Stimulated activated CD4-positive, alpha-beta T cell treated with anti-CD3 and anti-CD28 coated beads, Interleukin-4, amount 100 ng/mL, for 4 hours (primary cell): Measurements from ENCODE around the gene DCP1A.
"Not testable (repeated sequence)": the region's sequence is repeated elsewhere in the genome, so short reads cannot be mapped to it uniquely, and the experiment has no call there.

Source experiments
- DNase-seq, 2 experiments: peaks; one replicate each; pipeline ENCODE4 v3.0.0-alpha.2; 2020

The DCP1A gene

DNA sequence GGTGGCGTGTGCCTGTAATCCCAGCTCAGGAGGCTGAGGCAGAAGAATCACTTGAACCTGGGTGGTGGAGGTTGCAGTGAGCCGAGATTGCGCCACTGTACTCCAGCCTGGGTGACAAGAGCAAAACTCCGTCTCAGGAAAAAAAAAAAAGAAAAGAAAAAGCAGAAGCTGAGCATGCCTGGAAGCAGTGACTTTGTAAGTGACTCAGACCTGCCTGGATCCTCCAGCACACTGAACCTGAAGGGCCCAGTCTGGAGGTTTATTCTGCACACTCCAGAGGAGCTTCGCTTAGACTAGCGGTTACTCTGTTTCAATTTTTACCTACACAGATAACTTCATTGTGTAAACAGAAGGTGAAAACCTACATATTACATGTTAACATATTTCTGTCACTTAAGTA is 19.4 kb downstream of the DCP1A start:
- DNase-seq, result not testable (repeated sequence)

DNA sequence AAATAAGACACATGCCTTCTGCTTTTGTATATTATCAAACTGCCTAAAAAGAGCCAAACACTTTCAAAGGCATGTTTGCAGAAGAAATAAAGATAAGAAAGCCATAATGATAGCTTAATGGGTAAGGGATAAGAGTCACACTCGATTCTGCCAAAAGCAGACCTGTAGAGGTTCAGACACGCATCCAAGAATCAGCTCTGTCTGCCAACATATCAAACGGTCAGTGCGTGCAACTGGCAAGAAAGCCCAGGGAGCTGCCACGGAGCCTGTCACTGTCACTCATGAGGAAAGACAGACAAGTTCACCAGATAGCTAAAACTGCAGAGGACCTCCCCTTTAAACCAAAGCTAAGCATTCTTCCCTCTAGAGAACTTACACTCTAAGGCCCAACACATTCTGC is 23.2 kb downstream of the DCP1A start:
- no peak for DNase-seq

DNA sequence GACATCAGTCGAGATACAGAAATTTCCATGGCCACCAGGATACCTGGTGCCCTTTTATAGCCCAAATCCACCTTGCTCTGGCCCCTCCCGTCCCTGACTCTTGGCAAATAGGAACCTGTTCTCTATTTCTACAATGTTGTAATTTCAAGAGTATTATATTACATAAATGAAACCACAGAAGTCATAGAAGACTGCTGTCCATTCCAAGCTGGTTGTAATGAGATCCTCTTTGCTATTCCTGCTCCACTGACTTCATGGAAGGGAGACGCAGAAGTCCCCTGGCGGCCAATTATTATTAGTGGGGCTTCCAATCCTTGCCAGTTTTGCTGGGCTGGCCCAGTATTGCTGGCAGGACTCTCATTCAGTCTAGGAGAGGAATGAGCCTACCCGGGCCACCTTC is 26.6 kb downstream of the DCP1A start:
- no peak for DNase-seq

DNA sequence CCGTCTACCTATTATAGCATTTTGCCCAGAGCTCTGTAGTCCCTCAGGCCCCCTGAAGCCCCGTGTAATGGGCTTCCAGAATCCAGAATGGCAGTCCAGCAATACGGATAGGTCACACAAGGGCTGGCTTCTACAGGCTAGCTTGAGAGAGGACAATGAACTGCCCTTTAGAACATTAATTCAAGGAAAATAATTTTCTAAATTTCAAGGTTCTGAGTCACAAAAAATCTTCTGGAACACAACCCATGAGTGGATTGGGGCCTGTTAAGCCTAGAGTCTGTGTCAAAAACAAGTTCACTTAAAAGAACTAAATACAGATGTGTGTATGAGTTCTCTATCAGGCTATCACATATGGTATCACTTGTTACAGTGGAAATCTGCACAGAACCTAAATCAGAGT is 28.8 kb downstream of the DCP1A start:
- no peak for DNase-seq

DNA sequence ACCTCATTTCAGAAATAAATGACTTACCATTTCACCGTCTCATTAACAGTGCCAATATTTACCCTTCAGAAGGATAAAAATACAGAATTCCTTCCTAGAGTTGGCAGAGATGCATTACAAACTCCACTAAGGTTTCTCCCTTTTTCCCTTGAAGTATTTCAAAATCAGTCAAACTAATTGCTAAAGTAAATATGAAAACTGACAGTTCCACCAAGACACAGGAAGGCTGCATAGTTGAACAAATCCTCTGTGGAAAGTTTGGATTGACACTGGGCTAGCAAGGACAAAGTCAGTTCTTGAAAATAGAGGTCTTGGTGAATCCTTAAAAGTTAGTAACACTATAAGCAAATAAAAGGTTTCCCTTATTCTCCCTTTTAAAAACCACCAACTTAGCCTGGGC is 34.5 kb downstream of the DCP1A start:
- no peak for DNase-seq

DNA sequence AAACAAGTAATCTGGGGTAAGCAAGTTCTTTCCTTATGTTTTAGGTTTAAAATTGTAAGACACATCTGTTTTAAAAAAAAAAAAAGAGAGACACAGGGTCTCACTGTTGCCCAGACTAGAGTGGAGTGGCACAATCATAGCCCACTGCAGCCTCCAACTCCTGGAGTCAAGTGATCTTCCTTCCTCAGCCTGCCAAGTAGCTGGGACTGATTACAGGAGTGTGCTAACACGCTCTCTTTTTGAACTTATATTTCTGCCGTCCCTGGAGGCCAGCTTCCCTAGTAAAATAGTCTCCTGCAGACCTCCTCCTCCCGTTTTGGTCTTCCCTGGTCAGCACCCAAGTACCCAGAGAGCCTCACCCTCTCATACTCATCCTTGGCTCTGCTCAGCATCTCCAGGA is 35.5 kb downstream of the DCP1A start:
- DNase-seq, result no peak

DNA sequence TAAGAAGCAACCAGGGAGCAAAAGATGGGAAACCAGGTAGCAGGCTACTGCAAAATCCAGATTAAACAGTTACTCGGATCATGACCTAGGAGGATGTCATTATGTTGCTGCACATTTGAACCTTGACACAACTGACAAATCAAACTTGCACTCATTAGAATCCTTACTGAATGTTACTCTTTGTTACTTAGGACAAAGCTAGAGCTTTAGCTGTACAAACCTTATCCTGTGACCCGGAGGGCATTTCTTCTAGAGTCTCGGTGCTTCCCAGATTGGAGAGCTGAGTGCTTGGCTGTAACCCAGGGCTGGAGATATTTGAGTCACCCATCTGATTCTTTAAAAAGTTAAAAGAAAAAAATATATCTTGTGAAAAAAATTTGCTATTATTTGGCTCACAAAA is 43.4 kb downstream of the DCP1A start:
- DNase-seq, result no peak

DNA sequence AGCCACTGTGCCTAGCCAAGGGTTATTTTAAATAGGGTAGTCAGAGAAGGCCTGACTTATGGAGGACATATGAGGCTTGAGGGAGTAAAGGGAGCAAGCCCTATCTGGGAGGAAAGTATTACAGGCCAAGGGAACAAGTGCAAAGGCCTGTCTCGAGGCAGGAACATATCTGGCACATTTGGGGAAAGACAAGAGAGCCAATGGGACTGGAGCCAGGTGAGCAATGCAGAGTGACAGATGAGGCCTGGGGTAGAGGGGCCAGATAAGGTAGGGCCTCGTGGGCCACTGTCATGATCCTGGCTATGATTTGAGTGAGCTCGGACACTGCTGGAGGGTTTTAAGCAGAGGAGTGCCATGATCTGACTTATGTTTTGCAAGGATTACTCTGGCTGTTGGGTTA is 43.8 kb downstream of the DCP1A start:
- no peak for DNase-seq

DNA sequence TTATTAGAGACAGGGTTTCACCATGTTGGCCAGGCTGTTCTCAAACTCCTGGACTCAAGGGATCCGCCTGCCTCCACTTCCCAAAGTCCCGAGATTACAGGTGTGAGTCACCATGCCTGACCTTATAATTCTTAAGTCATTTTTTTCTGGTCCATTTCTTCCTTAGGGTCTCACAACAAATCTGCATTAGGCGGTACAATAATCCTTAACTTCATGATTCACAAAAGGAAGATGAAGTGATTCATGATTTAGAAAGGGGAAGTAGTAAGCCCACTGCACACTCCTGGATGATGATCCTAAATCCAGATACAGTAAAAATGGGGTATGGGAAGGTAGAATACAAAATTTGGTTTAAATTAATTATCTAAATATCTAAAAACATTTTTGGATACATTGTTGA is 46.5 kb downstream of the DCP1A start:
- DNase-seq, result no peak

DNA sequence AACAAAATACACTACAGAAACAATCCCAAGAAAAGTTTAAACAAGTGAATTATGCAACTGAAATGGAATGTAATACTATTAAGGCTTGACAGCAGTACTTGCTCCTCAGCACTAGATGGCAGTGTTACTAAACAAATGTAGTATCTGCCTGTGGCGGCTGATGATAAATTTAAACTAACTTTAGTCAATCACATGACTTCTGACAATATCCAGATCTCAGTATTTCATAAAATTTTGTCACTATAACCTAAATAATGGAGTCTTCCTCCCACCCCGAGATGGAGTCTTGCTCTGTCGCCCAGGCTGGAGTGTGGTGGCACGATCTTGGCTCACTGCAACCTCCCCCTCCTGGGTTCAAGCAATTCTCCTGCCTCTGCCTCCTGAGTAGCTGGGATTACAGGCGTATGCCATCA is 47.7 kb downstream of the DCP1A start:
- DNase-seq, result not testable (repeated sequence)

DNA sequence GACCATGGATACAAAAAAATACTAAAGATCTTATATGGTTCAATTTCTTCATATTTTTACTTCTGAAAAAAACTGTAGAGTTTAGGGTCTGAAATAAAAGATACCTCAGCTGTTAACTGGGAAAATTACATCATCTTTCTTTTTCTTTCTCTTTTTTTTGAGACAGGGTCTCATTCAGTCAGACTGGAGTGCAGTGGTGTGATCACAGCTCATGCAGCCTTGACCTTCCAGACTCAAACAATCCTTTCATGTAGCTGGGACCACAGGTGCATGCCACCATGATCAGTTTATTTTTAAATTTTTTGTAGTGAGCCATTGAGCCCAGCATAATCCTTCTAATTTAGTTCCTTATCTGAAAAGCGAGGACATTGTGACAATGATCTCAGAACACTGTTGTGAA is 51.9 kb downstream of the DCP1A start:
- DNase-seq, result no peak

DNA sequence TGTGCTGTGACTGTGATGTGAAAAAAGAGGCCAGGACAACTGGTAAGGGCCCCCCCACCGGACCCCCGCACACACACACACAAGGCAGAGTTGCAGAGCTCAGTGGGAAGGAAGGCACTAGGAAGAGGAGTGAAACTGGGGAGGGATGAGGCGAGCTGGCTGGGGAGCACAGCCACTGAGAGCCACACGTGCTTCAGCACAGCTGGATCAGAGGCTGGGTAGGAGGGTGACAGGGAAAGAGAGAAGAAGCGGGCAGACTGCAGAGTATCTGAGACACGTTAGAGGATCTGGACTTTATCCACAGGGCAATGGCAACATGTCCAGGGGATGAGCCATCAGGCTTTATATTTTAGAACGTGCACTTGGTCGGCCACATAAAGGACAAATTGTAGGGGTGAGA is 53.5 kb downstream of the DCP1A start:
- no peak for DNase-seq

DNA sequence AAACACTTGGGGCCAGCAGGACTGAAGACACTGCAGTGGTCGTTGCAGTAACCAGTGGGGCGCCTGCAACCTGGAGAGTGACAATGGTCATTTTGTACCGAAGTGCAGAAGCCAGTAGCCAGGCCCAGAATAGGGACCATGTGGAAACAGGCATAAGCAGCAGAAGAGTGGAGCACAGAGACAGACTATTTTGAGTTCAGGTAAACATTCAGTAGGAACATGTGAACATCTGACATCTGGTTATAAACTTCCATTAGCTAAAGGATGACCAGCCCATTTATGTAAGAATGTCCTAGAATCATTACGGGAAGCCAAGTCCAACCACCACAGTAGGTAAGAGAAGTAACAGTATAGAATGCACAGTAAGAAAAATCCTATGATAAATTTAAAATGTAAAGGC is 59.1 kb downstream of the DCP1A start:
- DNase-seq, result no peak

DNA sequence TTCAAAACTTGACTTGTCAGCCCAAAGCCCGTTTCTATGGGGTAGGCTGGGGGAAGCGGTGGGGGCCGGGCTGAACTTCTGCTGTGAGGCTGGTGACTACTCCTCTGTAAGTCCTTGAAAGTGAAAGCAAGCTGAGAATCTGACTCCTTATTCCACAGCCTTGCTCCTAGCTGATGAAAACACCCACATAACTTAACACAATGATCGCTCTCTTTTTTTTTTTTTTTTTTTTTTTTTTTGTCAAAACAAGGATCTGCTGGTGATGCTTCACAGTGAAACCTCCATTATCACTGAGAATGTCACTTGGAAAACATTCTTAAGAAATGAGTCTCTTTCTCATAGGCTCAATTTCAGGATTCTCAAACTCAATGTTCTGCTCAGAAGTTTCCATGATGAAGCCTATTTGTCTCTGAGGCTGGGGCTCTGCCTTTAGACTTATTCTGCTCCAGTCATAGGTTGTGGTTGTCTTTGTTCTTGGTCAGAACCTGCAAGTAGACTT is 60.2 kb downstream of the DCP1A start:
- no peak for DNase-seq

DNA sequence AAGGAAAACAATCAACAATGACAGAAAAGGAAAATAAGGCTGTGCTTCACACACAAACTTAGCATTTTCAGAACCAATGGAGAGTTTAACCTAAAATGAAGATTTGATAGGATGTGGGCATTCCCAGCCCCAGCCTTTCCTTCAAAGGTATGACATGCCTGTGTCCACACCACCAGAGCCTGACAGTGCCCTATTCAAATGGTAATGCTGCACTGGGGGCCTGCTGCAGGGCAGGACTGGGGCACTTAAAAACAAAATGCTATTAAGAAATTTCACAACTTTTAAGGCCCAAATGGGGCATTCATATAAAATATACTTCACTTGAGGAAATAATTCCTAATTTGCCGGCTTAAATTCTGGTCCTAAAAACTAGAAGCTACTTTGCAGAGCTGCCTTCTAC is 60.6 kb downstream of the DCP1A start:
- no peak for DNase-seq

DNA sequence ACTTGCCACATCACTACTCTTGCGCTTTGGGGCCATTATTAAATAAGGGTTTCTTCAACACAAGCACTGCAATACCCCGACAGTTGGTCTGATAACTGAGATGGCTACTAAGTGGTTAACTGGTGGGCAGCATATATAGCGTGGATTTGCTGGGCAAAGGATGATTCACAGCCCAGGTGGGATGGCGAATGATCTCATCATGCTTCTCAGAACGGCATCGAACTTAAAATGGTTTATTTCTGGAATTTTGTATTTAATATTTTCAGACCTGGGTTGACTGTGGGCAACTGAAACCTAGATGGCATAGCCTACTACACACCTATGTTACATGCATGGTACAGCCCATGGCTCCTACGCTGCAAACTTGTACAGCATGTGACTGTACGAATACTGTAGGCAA is 64.8 kb downstream of the DCP1A start:
- no peak for DNase-seq

DNA sequence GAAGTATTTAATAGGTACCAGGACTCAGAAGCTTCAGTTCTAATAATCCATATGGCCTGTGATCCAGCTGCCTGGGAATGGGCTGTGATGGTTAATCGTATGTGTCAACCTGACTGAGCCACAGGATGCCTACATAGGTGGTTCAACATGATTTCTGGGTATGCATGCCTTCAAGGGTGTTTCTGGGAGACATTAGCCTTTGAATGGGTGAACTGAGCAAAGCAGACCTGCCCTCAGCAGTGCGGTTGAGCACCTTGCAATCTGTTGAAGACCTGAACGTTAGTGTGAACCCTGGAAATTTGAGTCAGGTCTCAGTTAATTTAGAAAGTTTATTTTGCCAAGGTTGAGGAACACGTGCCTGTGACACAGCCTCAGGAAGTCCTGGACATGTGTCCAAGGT is 68.7 kb downstream of the DCP1A start:
- DNase-seq, result no peak

DNA sequence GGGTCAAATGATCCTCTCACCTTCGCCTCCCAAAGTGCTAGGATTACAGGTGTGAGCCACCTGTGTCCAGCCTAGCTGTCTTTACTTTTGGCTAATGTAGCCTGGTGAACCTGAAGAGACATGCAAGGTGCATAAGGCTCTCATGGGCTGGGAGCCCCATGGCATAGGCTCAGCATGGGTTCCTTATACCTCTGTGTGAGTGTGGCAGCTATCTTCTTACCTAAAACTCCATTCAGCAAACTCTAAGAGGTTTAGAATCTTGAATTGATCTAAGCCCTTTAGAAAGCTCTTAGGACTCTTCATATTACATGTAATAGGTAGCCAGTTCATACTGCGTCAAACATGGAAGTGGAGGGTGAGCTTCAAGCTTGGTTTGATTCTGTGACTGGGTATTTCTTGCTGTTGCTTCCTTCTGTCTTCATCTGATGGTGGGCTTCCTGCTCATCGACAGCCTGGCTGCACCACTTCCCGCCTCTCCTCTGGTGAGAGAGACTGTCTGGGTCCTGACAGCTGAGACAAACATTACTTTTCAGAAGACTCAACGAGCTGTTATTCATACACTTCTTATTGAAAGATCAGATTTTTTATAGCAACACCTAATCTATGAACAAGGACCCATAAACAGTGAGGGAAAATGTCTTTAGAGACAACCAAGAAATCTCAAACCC is 72.3 kb downstream of the DCP1A start:
- DNase-seq, result no peak

DNA sequence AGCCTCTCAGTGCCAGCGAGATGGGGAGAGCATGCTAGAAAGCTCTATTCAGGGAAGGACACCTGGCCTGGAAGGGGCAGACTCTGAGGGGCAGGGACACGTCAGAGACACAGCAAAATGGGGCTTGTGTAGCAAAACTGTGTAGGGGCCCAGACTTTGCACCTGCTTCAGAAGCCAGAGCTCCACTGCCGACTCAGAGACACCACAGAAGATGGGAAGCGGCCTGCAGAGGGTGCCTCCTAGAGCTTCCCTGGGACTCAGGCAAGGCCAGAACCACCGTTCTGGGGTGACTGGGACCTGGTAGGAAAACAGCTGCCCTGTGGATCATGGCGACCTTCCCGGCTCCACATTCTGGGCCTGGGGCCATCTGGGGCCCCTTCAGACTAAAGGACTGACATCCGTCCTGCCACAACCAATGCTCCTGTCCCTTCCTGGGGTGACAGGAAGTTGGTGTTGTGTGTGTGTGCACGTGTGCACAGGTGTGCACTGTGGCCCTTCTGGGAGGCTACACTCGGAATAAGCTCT is 74.1 kb downstream of the DCP1A start:
- no peak for DNase-seq

DNA sequence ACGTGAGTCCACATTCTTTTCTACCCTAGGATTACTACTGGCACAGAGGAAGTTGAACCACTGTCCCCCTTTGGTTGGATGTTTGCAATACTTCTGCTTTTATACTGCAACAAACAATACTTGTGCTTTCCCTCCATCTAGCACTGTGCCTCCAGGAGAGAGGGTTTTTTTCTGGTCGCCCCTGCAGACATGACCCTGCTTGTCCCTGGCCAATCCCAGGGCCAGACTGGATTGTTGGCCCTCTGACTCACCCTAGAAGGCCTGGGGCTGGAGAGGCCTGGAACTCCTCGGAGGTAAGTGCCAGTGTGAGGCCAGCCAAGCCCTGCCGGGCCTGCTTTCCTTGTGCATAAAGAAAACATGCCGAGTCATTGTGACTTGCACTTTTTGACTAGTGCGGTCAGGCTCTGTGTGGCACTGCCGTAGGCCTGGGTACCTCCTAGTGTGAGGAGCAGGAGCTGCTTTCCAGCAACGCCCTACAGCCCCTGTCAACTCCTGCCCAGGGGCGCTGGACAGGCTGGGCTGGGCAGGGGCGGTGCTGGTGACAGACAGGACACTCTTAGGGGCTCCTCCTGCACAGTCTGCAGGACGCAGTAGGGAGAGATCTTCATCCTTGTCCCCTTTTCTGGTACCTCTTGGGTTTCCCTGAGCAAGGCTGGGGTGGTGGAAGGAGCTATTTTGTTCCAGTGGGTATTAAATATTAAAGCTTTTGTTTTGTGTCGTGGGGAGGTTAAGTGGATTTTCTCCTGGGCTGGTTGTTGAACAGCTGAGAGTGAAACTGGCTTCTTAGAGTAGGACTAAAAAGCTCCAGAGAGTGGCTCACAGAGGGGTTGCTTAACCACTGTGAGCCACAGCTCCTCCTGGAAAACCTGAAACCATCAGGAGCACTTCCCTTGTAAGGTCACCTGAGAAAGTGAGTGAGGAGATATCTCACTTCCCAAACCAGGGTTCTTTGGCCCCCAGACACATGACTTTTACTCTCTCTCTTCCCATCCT is 77.2 kb downstream of the DCP1A start:
- DNase-seq, result no peak

DNA sequence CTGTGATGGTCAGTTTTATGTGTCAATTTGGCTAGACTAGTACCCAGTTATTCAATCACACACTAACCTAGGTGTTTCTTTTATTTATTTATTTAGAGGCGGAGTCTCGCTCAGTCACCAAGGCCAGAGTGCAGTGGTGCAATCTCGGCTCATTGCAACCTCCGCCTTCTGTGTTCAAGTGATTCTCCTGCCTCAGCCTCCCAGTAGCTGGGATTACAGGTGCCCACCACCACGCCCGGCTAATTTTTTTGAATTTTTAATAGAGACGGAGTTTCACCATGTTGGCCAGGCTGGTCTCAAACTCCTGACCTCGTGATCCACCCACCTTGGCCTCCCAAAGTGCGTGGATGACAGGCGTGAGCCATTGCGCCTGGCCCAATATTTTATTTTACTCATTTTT is 78.2 kb downstream of the DCP1A start:
- not testable (repeated sequence) for DNase-seq

DNA sequence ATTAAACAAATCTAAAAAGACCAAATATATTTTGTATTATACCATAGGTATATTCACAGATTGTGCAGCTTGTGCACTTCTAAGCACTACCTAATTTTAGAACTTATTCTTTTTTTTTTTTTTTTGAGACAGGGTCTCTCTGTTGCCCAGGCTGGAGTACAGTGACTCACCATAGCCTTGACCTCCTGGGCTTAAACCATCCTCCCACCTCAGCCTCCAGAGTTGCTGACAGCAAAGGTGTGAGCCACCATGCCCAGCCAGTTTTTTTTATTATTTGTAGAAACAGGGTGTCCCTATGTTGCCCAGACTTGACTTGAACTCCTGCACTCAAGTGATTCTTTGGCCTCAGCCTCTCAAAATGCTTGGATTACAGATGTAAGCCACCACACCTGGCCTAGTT is 79.6 kb downstream of the DCP1A start:
- DNase-seq, result no peak

DNA sequence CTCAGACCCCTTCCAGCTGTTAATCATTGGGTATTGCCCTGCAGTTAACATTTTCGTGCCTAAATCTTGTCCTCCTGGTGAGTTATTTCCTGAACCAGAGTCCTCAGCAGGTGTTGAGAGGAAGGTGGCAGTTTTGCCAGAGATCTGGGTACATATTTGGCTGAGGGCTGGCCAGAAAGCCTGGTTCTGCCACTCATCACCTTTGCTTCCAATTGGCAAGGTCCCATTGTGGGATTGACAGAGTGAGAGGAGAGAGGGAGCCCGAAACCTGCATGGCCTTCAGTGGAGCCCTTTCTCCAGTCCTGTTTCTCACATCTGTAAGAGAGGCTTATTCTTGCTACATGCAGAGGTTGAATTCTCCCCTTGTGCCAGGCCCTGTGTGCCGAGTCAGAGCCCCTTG is 82.6 kb downstream of the DCP1A start:
- no peak for DNase-seq

DNA sequence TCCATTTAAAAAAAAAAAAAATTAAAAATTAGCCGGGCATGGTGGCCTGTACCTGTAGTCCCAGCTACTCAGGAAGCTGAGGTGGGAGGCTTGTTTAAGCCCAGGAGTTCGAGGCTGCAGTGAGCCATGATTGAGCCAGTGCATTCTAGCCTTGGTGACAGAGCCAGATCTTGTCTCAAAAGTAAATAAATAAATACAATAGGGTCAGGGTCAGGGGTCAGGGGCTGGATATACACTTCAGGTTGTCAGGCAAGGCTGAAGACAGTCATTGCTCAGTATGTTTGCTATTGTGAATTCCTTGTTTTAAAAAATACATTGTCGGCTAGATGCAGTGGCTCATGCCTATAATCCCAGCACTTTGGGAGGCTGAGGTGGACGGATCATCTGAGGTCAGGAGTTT is 83.4 kb downstream of the DCP1A start:
- no peak for DNase-seq
